Measurements from ENCODE around the gene DLG2. TPM values are rescaled to one million over a fixed set of nuclear protein-coding genes. Genes with fewer than 3 reads are reported as not detected.

DLG2 gene
- total RNA-seq, 2 experiments from 2014 or later, result 6.9 to 8.2 TPM

- Histone ChIP-seq H3K9me2 (ENCODE audit: insufficient read depth, low read length) (no peaks in the 10 kb centered on the region), H2AFZ (ENCODE audit: low read length) (no peak overlapping the region), H4K20me1 (ENCODE audit: insufficient read depth, low read length) (no peaks in the 10 kb centered on the region), H3K79me2 (ENCODE audit: insufficient read depth, low read depth, low read length) (no peaks in the 10 kb centered on the region), H3K4me1 (ENCODE audit: insufficient read depth, low read length, poor library complexity, severe bottlenecking) (no peaks in the 10 kb centered on the region), H3K27ac (ENCODE audit: low read depth, low read length, poor library complexity, severe bottlenecking) (no peak overlapping the region), H3K4me2 (ENCODE audit: low read length) (no peak overlapping the region), H3K36me3 (ENCODE audit: insufficient read depth, low read length) (no peaks in the 10 kb centered on the region), H3K9me3 (ENCODE audit: low read length) (no peaks in the 10 kb centered on the region), H3K4me3 (ENCODE audit: low read depth, low read length, poor library complexity, severe bottlenecking) (no peak overlapping the region)
- ChIA-PET POLR2A (interaction anchor here (0.6 to 0.8 kb wide), 3 partner anchors 42 to 1649 kb away, joined by 3 read pairs; no protein-coding TSS in a partner anchor), CTCF (ENCODE audit: unreplicated experiment) (no interaction called here)
- intact Hi-C loops (cut with micrococcal nuclease; ENCODE audit: unreplicated experiment), result loop anchor here (5.0 kb wide), 1 partner anchor 166 kb away; no protein-coding TSS in a partner anchor
- BruUV-seq (replicated peaks), result no TSS peak
- DNase-seq (ENCODE audit: low spot score), result no peak
- no peak for TF ChIP-seq EZH2phosphoT487 (IDR thresholded peaks at IDR 0.05; ENCODE audit: borderline replicate concordance, low read depth, low read length)
- no peak for TF ChIP-seq CTCF (conservative IDR thresholded peaks at IDR 0.05; ENCODE audit: low read length)
Measured at GRCh38 chr11:84396521-84396920, 1230.6 kb downstream of the DLG2 start.

- Histone ChIP-seq H3K4me3 (ENCODE audit: low read depth, low read length, poor library complexity, severe bottlenecking) (no peak overlapping the region), H3K36me3 (ENCODE audit: insufficient read depth, low read length) (no peaks in the 10 kb centered on the region), H2AFZ (ENCODE audit: low read length) (no peak overlapping the region), H3K9me2 (ENCODE audit: insufficient read depth, low read length) (no peaks in the 10 kb centered on the region), H3K9me3 (ENCODE audit: low read length) (no peaks in the 10 kb centered on the region), H3K4me1 (ENCODE audit: insufficient read depth, low read length, poor library complexity, severe bottlenecking) (no peaks in the 10 kb centered on the region), H3K79me2 (ENCODE audit: insufficient read depth, low read depth, low read length) (no peaks in the 10 kb centered on the region), H4K20me1 (ENCODE audit: insufficient read depth, low read length) (no peaks in the 10 kb centered on the region), H3K27ac (ENCODE audit: low read depth, low read length, poor library complexity, severe bottlenecking) (no peak overlapping the region), H3K4me2 (ENCODE audit: low read length) (no peak overlapping the region)
- BruUV-seq (replicated peaks), result no TSS peak
- intact Hi-C loops (cut with micrococcal nuclease; ENCODE audit: unreplicated experiment), result no loop called here
- CTCF ChIA-PET (ENCODE audit: unreplicated experiment), result no interaction called here
- no peak for TF ChIP-seq EZH2phosphoT487 (IDR thresholded peaks at IDR 0.05; ENCODE audit: borderline replicate concordance, low read depth, low read length)
- TF ChIP-seq CTCF (conservative IDR thresholded peaks at IDR 0.05; ENCODE audit: low read length), result 0 out of 2 replicates have a peak, but pooled peaks have one; percentile 13
- POLR2A ChIA-PET, result interaction anchor here (0.6 to 0.8 kb wide), 2 partner anchors 11 to 43 kb away, joined by 4 read pairs; no protein-coding TSS in a partner anchor
- no peak for DNase-seq (ENCODE audit: low spot score)
Measured at GRCh38 chr11:84390441-84391078, 1236.6 kb downstream of the DLG2 start.

GRCh38 chr11:84389696-84390095 lies 1237.4 kb downstream of the DLG2 start:
- Histone ChIP-seq H3K79me2 (ENCODE audit: insufficient read depth, low read depth, low read length) (no peaks in the 10 kb centered on the region), H3K27ac (ENCODE audit: low read depth, low read length, poor library complexity, severe bottlenecking) (no peak overlapping the region), H3K4me3 (ENCODE audit: low read depth, low read length, poor library complexity, severe bottlenecking) (no peak overlapping the region), H4K20me1 (ENCODE audit: insufficient read depth, low read length) (no peaks in the 10 kb centered on the region), H3K9me2 (ENCODE audit: insufficient read depth, low read length) (no peaks in the 10 kb centered on the region), H3K4me1 (ENCODE audit: insufficient read depth, low read length, poor library complexity, severe bottlenecking) (no peaks in the 10 kb centered on the region), H3K36me3 (ENCODE audit: insufficient read depth, low read length) (no peaks in the 10 kb centered on the region), H3K9me3 (ENCODE audit: low read length) (no peaks in the 10 kb centered on the region), H2AFZ (ENCODE audit: low read length) (no peak overlapping the region), H3K4me2 (ENCODE audit: low read length) (no peak overlapping the region)
- no peak for DNase-seq (ENCODE audit: low spot score)
- TF ChIP-seq EZH2phosphoT487 (IDR thresholded peaks at IDR 0.05; ENCODE audit: borderline replicate concordance, low read depth, low read length) (no peak), CTCF (conservative IDR thresholded peaks at IDR 0.05; ENCODE audit: low read length) (no peak)
- intact Hi-C loops (cut with micrococcal nuclease; ENCODE audit: unreplicated experiment), result loop anchor here (10.0 kb wide), 1 partner anchor 555 kb away; no protein-coding TSS in a partner anchor
- BruUV-seq (replicated peaks), result no TSS peak
- CTCF ChIA-PET (ENCODE audit: unreplicated experiment), result no interaction called here
- POLR2A ChIA-PET, result interaction anchor here (0.8 kb wide), 1 partner anchor 12 kb away, joined by 4 read pairs; no protein-coding TSS in a partner anchor
